GM19467 (cell line): Measurements from ENCODE around the gene MX1.

ENCODE experiments used
- ATAC-seq: cut with Tn5 transposase; IDR thresholded peaks from one replicate; pipeline ENCODE4 v1.9.1; 2021; ENCODE audit warnings: mild to moderate bottlenecking, moderate library complexity; ENCODE audit not compliant: unreplicated experiment

Gene MX1

DNA sequence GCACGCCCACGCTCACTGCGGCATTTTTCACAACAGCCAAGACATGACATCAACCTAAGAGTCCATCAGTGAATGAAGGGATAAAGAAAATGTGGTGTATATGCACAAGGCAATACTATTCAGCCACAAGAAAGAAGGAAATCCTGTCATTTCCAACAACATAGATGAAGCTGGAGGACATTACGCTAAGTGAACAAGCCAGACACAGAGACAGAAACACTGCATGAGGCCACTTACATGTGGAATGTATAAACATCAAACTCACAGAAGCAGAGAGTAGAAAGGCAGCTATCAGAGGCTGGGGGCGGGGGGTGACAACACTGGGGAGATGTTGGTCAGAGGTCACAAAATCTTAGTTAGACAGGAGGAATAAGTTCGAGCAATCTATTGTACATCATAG, 61.0 kb downstream of the MX1 start:
- ATAC-seq = no peak

DNA sequence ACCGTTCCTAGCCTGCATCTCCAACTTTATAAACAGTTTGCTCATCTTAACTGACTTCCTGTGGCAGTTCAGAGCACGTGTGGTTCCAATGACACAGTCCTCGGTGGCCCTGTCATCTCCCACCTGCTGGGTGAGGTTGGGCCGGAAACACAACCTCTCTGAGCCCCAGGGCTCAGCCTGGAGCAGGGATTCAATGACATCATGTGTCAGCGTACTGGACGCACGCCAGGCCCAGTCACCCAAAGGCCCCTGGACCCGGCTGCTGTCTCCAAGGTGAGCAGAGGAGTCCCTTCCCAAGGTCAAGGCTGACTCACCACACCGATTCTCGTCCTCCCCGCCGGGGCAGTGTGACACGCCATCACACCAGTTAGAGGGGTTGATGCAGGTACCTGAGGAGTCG, 62.0 kb downstream of the MX1 start:
- no peak for ATAC-seq

DNA sequence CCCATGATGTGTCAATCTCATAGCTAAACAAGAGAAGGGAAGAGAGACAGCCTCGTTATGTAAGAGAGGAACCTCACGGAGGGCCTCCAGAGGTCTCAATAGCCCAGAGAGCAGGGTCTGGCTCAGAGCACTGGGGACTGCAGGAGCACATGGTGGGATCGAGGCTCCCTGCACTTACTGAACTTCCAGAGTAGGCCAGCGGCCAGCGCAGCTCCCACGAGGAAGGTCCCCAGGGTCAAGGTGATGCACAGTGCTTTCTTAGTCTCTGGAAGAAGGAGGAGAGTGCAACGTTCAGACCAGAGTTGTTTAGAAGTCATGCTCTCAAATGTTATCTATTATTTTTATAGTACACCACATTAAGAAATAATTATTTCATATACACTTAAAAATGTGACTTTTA, 63.3 kb downstream of the MX1 start:
- ATAC-seq = no peak

DNA sequence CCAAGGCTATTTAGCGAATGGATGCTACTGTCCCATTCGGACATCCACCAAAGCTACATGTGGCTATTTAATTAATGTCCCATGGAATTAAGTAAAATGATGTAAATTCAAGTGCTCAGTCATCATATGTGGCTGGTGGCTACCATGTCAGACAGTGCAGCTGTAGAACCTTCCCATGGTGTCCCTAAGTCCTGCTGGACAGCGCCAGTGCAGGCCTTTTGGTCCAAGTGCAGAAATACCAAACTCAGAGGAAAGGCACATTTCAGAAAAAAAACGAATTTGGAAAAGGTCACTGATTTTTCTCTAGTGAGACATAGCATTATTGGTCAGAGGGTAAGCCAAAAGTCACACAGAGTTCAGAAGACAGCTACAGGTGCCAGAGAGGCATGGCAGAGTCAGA, 64.3 kb downstream of the MX1 start:
- no peak for ATAC-seq

DNA sequence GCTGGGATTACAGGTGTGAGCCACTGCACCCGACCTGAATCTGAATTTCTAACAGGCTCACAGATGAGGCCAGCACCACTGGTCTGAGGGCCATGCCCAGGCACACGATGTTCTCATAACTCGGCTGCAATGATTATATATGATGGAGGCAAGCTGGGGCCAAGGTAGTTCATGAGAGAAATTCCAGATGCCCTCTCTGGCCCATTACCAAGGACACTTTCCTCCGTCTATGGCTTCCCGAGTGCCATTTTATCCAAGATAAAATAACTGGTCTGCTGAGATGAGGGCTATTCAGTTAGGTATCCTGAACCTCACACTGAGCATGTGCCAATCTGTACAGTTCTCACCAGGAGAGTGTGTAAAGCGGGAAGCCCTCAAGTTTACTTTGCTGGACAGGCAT, 65.4 kb downstream of the MX1 start:
- no peak for ATAC-seq

DNA sequence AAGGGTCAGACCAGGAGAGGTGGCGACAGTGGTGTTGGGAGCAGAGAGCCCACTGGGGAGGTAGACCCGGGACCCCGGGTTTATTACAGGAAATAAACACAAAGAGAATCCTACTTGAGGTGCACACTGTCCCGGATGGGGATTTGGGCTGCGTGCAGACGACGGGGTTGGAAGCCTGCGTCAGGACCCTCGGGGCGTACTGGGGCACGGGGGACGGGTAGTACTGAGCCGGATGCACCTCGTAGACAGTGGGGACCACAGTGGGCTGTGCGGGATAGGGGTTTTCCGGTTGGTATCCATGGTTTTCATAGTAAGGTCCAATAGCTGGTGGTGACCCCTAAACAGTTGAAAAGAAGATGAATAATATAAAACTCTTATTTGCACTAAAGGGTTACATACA, 68.2 kb downstream of the MX1 start:
- no peak for ATAC-seq

DNA sequence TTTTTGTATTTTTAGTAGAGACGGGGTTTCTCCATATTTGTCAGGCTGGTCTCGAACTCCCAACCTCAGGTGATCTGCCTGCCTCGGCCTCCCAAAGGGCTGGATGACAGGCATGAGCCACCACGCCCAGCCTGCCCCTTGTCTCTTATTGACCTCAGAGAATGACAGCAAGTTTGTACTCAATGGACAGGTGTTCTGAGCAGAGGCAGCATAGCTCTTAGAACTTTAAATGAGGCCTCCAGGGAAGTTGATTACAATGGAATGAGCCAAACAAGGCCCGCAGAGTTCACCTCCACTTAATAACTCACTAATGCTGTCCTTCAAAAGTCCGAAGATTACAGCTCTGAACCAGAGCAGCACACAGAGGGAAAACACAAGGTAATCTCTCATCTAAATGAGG, 71.0 kb downstream of the MX1 start:
- ATAC-seq = no peak

DNA sequence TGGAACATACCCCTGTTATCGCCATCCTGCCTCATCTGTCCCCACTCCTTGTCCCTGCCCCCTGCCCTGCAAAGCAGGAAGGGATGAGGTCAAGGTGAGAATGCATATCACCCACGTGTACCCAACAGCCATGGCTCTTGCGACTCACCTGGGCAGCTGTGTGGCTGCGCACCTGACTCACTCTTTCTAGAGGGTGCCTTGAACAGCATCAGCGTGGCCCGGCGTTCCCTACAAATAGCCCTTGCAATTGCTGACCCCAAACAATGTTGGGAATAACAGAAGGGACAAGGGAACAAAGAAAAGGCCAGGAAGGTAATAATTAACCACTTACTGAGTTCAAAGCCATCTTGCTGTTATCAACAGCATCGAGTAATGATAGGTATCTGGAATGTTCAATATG, 71.7 kb downstream of the MX1 start:
- no peak for ATAC-seq

DNA sequence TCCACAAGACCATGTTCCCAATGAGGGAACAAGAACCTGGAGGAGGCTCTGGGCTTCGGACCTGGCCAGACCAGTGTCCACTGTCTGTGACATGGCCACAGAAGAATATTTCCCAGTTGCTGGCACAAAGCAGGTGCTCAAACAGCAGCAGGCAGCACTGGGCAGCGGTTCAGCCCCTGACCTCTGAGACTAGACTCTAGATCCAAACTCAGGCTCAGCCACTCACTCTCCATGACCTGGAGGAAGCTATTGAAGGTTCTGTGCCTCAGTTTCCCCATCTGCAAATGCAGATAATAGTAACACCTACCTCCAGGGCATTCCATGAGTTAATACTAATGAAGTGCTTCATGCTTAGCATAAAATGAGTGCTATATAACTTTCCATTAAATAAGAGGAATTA, 73.9 kb downstream of the MX1 start:
- ATAC-seq = no peak

DNA sequence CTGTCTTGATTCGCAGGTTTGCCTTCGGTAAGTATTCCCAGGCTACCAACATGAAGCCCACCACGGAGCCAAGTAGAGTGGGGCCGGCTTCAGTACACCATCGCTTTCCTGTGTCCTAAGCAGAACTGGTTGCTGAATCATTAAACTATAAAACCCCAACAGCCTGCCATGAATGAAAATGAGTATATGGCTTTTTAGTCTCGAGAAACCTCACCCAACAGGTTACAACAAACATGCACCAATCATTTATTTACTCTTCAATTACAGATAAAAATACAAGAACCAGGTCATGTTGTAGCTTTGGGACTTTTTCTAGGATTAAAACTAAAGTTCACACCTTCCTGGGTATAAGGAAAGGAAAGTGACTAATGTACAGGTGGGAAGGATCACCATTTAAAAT, 74.3 kb downstream of the MX1 start:
- ATAC-seq = no peak

DNA sequence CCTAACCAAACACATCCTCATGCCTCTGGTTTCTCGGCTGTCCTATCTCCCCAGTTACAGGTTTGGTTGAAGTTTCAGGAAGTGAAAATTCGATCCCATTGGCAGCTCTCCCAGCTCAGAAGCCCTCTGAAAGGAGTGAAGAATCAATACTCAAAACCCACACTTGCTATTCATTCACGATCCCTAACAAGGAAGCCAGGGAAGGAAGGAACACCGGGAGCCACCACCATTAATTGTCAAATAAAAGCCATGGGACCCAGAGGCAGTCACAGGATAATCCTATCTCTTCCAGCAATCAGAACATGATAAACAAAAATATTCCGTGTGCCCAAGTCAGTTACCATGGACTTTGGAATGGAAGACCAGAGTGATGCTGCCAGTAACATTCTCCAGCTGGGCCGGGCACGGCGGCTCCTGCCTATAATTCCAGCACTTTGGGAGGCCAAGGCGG, 74.9 kb downstream of the MX1 start:
- no peak for ATAC-seq

DNA sequence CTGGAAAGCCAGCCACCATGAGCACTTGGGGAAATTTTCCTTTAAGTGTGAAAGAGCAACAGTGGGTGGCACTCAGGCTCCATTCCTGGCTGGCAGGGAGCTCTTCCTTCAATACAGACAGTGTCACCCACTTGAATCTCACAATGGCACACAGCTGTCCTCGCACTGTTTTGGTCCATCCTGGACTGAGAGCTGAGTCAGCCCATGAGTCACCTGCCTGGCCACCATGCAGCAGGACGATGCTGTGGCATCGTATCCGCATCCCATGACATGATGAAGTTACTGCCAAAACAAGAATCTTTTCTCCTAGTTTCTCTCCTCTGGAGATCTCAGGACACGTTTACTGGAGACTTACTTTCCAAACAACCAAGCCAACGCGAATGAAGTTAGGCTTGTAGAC, 75.9 kb downstream of the MX1 start:
- ATAC-seq = no peak

DNA sequence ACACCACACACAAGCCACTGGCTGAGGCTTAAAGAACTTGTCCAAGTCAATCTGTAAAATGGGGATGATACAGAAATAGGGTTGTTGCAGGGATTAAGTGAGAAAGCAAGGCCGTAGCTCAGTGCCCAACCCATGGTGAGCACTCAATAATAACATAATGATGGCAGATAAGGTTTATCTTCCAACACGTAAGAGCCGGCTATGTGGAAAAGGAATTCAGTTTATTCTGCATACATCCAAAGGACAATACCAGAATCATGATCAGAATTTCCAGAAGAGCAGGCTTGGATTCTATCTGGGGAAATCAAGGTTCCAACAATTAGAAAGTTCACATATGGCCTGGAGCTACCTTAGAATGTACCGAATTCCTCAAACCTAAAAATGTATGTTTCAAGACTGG, 77.3 kb downstream of the MX1 start:
- ATAC-seq = no peak

DNA sequence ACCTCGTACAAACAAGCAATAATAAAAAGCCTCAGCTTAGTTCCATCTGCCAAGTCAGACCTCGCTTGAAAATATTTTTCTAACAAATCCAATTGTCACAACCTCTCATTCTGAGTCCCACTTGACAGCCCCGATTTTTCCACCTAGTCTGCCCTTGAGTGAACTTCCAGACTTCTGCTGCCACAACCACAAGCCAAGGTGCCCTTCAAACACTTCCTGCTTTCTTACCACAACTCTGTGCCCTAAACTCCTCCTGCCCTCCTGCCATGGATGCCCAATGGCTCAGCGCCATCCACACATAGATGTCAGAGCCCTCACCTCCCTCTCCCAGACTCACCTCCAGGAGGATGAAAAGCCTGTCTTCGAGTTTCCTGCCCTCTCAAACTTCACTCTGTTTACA, 78.0 kb downstream of the MX1 start:
- no peak for ATAC-seq

DNA sequence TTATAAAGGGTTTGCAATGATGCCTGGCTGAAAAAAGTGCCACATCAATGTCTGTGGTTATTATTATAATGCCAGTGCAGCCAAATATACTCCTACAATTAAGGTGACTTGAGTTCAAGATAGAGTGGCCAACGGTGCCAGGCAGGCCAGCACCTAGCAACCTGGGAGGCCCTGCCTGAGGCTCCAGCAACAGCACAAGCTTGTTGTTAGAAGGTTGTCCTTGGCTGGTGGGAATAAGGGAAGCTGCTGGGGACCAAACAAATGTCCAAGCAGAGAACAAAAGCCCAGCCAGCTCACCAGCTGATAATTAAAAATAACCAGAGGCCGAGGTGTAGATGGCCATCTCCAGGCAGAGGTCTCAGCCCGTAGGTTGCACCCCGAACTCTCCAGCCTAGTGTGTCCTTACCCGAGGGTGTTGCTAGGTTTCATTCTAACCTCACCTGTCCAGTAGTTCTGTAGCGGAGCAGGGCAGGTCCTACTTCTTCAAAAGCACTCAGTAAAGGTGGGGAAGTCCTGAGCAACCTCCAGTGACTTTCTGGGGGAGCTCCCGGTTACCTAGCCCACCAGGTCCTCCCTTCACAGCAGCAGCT, 80.1 kb downstream of the MX1 start:
- no peak for ATAC-seq

DNA sequence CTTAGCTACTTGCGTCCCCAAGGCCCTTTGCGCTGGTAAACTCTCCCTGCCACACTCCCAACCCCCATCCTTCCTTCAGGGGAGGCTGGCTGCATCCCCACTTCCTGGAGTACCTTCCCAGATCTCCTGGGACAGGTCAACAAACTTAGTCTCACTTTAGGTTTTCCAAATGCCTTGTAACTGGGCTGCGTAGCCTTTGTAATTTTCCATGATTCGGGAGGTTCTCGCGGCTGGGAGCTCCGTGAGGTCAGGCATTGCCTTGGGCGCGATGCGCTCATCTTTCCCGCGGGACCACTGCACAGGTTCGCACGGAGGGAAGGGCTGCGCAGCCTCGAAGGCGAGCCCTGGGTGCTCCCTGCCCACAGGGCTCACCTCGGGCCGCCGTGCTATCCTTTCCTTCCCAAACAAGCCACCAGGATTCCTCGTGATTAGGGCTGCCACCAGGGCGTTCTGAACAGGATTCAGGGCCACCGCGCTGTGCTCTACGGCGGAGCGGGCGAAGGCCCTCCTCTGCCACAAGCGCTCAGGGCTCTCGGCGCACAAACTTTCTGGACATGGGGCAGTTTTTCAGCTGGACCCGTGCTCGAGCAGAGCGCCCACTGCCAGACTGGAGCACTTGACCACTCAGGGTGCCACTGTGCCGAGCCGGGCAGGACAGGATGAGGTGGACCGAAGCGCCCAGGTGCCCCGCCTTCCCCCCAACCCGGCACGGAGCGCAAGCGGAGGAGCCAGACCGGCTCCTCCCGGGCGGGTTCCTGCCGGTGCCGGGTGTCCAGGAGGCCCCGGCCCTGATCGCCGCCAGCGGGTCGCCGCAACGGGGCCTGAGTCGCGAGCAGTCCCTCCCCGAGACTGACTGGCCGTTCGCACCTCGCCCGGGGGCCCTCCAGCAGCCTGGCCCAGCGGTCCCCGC, 80.8 kb downstream of the MX1 start:
- ATAC-seq = no peak

DNA sequence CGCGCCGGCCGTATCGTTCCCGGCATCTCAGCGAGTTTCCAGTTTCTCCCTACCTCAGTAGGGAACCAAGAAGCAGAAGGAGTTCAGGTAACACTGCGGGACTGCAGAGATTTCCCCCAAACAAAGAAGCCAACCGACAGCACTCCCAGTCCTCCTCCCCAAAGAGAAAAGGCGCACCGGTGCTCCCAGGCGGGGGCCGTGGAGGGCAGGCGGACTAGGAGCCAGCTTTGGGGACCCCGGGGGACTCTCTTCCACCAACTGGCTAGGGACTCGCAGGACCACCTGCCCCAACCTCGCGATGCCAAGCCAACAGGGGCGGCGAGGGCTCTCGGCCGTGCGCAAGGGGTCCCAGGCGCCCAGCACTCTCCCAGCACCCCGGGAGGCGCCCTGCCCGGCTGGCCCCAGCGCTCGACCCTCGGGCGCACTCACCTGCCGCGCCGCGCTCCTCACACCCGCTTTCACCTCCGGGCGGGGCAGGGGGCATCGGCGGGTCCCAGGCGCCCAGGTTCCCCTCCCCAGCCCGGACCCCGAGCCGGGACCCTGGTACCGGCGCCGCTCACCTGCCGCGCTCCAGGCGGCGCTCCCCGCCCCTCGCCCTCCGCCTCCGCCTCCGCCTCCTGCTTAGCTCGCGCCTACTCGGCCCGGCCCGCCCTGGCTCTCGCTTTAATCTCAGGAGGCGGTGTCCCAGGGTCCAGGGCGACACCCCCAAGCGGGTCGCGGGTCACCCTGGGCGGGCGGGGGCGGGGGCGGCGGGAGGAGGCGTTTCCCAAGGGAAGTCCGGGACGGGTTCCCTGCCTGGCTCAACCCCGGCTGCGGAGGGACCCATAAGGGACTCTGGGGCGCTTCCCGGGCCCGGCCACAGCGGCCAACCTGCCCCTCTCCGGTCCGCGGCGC, 81.7 kb downstream of the MX1 start, which contains the start of gene TMPRSS2:
Gene TMPRSS2 (minus strand): TSS at position 638 of the 894 bp plus-strand sequence. CDS start 10,025 bp downstream, outside the sequence.
- ATAC-seq = no peak

DNA sequence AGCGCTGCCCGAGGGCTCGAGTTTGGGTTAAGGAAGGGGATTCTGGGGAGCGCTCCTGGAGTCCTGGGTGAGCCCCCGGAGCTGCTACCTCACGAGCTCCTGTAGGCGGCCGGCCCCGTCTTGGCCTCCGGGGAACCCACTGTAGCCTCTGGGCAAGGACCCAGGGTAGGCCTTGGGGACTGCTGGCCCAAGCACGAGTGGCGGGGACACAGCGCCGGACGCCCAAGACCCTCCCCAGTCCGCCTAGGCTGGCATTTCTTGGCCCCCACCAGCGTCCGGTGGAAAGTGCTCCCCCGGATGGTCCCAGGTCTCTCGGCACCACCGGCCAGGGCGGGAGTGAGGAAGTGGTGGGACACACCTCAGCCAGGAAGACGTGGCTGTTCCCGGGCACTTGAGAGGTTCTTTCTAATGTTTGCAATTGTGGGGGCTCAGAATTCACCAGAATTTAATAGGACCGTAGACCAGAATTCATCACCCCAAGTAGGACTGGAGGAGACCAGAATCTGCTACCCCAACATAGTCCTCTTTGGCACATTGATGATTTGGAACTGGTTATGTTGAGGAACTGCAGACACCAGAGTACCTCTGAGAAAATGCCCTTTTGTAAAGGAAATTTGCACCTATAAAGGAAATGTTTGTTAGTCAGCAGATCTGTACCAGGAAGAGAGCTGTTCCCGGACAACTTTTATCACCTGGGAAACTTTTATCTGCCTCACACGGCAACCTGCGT, 82.5 kb downstream of the MX1 start:
- no peak for ATAC-seq
